ENCODE measurements around the gene KLHDC8B. TPM values are rescaled to one million over a fixed set of nuclear protein-coding genes. Genes with fewer than 3 reads are reported as not detected.
A peak's percentile ranks its signal among the peaks of the same experiment; 100 is the strongest.

The KLHDC8B gene
- total and polyA plus RNA-seq, 2 donors (not counting 3 experiments of a cell fraction or from before 2014, with no cell fraction given) = 36.0 to 77.8 TPM

DNA sequence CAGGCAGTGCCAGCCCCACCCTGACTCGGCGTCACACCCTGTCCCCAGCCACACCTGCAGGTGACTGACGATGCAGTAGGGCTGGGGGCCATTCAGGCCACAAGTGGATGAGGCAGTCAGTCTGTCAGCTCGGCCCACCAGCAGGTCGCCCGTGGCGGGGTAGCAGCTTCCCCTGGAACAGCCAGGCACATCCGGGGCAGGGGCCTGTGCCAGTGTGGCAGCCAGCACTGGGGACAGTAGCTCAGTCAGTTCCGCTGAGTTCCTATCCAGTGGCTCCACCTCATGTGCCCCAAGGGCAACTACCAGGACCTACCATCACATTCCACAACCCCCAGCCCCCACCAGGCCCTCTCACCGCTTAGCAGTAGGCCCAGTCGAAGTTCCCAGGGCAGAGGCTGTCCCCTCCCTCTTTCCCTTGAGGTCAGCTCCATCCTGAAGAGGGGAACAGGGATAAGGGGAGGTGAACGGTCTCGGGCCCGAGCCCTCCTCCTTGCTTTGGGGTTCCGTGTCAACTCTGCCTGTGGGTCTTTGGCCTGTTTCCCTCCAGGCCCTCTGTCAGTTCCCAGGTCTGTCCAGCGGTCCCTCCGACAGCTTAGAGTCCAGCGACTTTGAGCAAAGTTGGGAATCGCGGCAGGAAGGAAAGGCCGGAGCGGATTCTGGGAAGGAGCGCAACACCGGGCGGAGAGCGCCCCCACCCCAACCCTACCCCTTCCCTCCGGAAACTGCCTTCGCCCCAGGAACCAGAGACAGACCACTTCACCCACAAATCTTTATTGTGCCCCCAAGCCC lies 38.8 kb upstream of the KLHDC8B start, which contains the start of gene LAMB2:
Gene LAMB2, minus strand, starts transcription at position 614 of the 789 bp plus-strand sequence. Its CDS starts 183 bp downstream, at position 431.
- H3K9me1 ChIP-seq (replicated peaks; ENCODE audit: control insufficient read depth, extremely low read depth, insufficient read depth, low read length) = no peaks in the 10 kb centered on the region
- intact Hi-C loops (cut with micrococcal nuclease) (loop anchor here (1.0 to 2.0 kb wide), 4 partner anchors 12 to 38 kb away; partner anchors contain the start of genes KLHDC8B, QARS1, QRICH1 and USP19), dilution Hi-C loops (cut with MboI; ENCODE audit: extremely low pct_ligation_motif_present, low sequenced_read_pairs) (no loop called here)
- H2AFZ ChIP-seq (ENCODE audit: low read depth, low read length) = peak within 1 kb of the TSS; percentile 94
- no peaks in the 10 kb centered on the region for H3K27me3 ChIP-seq (ENCODE audit: control insufficient read depth in 2 of 2, insufficient read depth in 2 of 2, low read length in 2 of 2)
- no peaks in the 10 kb centered on the region for H4K20me1 ChIP-seq (replicated peaks; ENCODE audit: control insufficient read depth, extremely low read depth, insufficient read depth, low read length)
- peak; percentile 86 for DNase-seq (ENCODE audit: low read depth, low spot score)
- no peaks in the 10 kb centered on the region for H3K9me3 ChIP-seq (replicated peaks; ENCODE audit: control insufficient read depth, insufficient read depth, low read length)
- ChIA-PET POLR2A (interaction anchor here (1.0 kb wide), 1 partner anchor 38 kb away, joined by 9 read pairs; no protein-coding TSS in a partner anchor), CTCF (interaction anchor here (0.6 to 3.2 kb wide), 14 partner anchors 10 to 337 kb away, joined by 3 to 19 read pairs (median 4); partner anchors contain the start of genes C3orf62, DAG1, KLHDC8B and QRICH1)
- peak within 1 kb of the TSS; percentile 72 for H3K9ac ChIP-seq (replicated peaks; ENCODE audit: extremely low read depth, insufficient read depth, low read length)
- H3K4me1 ChIP-seq (ENCODE audit: control insufficient read depth, extremely low read depth, insufficient read depth, low read length) = peaks cover 14% of the 10 kb centered on the region
- TSS peak; percentile 75 for BruUV-seq (replicated peaks)
- H3K4me3 ChIP-seq (replicated peaks in 1 of 3; ENCODE audit: insufficient read depth in 1 of 3, low read depth in 1 of 3, low read length in 3 of 3) = peak within 1 kb of the TSS; percentile 58 to 89 (median 83)
- no peak for FAIRE-seq
- H3K4me2 ChIP-seq (ENCODE audit: insufficient read depth, low read length) = peak within 1 kb of the TSS; percentile 72
- peaks cover 25% of the 10 kb centered on the region for H3K79me2 ChIP-seq (ENCODE audit: control insufficient read depth, insufficient read depth, low read length)
- H3K27ac ChIP-seq (ENCODE audit: insufficient read depth, low read depth, low read length) = peak within 1 kb of the TSS; percentile 58
- no peak for TF ChIP-seq GATA2 (IDR thresholded peaks at IDR 0.05; ENCODE audit: insufficient read depth, insufficient read length, low read depth, low read length)
- peak in 1 of 2 donors; percentile 42 for TF ChIP-seq CTCF (IDR thresholded peaks at IDR 0.05; ENCODE audit: extremely low read depth in 1 of 2, insufficient read depth in 1 of 2, low read depth in 1 of 2, low read length in 2 of 2)
- no peak for TF ChIP-seq EZH2 (IDR thresholded peaks at IDR 0.05; ENCODE audit: borderline replicate concordance, low read depth, low read length, severe bottlenecking)
- TF ChIP-seq POLR2A (IDR thresholded peaks at IDR 0.05; ENCODE audit: low read depth, low read length) = peak; percentile 74
- TF ChIP-seq MYC (IDR thresholded peaks at IDR 0.05; ENCODE audit: low read depth, low read length) = no peak
- peak; percentile 58 for TF ChIP-seq POLR2AphosphoS5 (IDR thresholded peaks at IDR 0.05; ENCODE audit: insufficient read depth, low read depth, low read length)
- no peak for TF ChIP-seq FOS (IDR thresholded peaks at IDR 0.05; ENCODE audit: borderline replicate concordance, insufficient read depth, low read length)
- TF ChIP-seq, protein P1, sequence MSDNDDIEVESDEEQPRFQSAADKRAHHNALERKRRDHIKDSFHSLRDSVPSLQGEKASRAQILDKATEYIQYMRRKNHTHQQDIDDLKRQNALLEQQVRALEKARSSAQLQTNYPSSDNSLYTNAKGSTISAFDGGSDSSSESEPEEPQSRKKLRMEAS (IDR thresholded peaks at IDR 0.05; ENCODE audit: insufficient read depth, insufficient read length) = no peak
- peaks cover 0 to 35% of the 10 kb centered on the region in 2 experiments for H3K36me3 ChIP-seq (ENCODE audit: control insufficient read depth in 2 of 2, extremely low read depth in 1 of 2, insufficient read depth in 2 of 2, low read length in 2 of 2)

Data from endothelial cell of umbilical vein (primary cell).